GM12865 (cell line): ENCODE results near the gene APEX2.

ENCODE experiments used
- DNase-seq: peaks from one replicate; pipeline ENCODE4 v3.0.0; 2010; ENCODE audit warnings: low read depth
- H3K4me3 ChIP-seq: 2 replicates; pipeline ENCODE4 v1.5.1; 2011; ENCODE audit warnings: mild to moderate bottlenecking, low read depth, low read length, control low read depth
- TF ChIP-seq, protein P1 (sequence below): IDR thresholded peaks from 2 replicates; pipeline ENCODE4 v1.5.1; 2011; ENCODE audit warnings: low read length, control low read depth, low read depth, inconsistent platforms; ENCODE audit not compliant: insufficient read depth; ENCODE audit errors: missing control alignments

The APEX2 gene, protein sequence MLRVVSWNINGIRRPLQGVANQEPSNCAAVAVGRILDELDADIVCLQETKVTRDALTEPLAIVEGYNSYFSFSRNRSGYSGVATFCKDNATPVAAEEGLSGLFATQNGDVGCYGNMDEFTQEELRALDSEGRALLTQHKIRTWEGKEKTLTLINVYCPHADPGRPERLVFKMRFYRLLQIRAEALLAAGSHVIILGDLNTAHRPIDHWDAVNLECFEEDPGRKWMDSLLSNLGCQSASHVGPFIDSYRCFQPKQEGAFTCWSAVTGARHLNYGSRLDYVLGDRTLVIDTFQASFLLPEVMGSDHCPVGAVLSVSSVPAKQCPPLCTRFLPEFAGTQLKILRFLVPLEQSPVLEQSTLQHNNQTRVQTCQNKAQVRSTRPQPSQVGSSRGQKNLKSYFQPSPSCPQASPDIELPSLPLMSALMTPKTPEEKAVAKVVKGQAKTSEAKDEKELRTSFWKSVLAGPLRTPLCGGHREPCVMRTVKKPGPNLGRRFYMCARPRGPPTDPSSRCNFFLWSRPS

DNA sequence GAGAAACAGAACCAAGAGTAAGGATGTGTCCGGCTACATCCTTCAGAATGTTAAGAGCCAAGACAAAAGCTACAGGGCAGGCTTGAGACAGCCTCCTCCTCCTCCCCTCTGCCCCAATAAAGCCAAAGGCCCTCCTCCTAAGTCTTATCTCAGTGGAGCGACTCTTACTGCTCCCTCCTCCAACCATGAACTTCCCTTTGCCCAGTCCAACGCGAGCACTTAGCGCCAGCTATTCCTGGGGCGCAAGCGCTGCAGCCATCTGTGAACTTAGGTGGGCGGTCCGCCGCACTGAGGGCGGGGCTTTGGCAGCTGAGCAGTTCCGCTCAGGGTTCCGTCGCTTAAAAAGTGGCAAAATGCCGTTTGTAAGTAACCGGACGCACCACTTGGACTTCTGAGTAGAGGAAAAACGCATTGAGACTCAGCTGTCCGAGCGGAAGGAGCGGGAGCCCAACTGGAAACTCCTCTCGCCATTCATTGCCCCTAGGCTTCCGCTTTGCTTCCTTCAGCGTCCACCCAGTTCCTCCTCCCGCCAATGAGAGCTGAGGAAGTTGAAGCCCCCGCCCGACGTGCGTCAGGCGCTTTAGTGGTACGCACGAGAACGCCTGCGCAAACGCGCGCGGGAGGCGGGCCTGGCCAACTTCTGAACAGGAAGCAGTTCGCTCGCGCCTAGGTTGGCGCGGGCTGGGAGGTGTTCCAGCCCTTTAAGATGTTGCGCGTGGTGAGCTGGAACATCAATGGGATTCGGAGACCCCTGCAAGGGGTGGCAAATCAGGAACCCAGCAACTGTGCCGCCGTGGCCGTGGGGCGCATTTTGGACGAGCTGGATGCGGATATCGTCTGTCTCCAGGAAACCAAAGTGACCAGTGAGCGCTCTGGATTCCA, at the start of gene APEX2:
Gene APEX2, plus strand, starts transcription at position 647 of the 882 bp plus-strand sequence. Its CDS starts 60 bp downstream, at position 707.
- DNase-seq: peak; percentile 94
- TF ChIP-seq, protein P1, sequence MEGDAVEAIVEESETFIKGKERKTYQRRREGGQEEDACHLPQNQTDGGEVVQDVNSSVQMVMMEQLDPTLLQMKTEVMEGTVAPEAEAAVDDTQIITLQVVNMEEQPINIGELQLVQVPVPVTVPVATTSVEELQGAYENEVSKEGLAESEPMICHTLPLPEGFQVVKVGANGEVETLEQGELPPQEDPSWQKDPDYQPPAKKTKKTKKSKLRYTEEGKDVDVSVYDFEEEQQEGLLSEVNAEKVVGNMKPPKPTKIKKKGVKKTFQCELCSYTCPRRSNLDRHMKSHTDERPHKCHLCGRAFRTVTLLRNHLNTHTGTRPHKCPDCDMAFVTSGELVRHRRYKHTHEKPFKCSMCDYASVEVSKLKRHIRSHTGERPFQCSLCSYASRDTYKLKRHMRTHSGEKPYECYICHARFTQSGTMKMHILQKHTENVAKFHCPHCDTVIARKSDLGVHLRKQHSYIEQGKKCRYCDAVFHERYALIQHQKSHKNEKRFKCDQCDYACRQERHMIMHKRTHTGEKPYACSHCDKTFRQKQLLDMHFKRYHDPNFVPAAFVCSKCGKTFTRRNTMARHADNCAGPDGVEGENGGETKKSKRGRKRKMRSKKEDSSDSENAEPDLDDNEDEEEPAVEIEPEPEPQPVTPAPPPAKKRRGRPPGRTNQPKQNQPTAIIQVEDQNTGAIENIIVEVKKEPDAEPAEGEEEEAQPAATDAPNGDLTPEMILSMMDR: no peak
- peak within 1 kb of the TSS; percentile 68 for H3K4me3 ChIP-seq

DNA sequence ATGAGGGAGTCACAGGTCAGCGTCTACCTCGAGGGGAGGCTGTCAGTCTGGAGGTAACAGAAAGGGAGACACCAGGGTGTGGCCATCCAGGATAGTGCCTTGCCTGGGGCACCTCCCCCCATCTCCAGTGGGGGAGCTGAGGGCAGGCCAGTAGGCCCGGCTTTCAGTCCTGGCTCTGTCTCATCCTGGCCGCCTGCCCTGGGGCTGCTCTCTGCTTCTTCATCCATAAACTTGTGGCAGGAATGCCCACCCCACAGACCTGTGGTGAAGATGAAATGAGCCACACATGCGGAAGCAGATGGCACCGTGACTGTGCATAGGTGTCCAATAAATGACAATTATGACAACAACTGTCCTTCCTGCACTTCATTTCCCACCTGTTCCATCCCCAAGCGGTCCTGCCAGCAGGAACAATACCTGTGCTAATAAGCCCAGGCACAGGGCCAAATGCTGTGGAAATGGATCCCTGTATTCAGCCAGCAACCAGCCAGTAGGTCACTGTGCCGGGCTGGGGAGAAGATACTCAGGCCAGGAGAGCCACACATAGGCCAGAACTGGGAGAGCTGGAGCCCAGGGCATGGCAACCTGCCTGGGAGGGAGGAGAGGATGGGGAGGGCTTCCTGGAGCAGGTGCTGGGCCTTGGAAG, 49.3 kb upstream of the APEX2 start:
- H3K4me3 ChIP-seq: no peak overlapping the region
- TF ChIP-seq, protein P1: no peak
- DNase-seq: no peak

DNA sequence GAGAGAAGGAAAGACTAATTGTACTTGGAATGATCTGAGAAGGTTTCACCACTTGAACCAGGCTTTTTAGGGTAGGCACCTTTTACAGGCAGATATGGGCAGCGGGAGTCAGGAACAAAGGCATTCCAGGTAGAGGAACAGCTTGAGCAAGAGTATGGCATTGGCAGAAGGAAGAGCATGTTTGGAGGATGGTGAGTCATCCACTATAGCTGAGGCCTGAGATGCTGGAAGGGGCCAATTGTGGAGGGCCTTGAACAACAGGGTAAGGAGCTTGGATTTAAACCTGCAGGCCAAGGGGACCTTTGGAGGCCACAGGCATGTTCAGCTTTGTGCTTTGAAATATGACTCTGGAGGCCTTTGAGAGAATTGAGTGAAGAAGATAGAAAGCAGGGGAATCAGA, 38.4 kb upstream of the APEX2 start:
- TF ChIP-seq, protein P1: no peak
- no peak overlapping the region for H3K4me3 ChIP-seq
- DNase-seq: no peak

DNA sequence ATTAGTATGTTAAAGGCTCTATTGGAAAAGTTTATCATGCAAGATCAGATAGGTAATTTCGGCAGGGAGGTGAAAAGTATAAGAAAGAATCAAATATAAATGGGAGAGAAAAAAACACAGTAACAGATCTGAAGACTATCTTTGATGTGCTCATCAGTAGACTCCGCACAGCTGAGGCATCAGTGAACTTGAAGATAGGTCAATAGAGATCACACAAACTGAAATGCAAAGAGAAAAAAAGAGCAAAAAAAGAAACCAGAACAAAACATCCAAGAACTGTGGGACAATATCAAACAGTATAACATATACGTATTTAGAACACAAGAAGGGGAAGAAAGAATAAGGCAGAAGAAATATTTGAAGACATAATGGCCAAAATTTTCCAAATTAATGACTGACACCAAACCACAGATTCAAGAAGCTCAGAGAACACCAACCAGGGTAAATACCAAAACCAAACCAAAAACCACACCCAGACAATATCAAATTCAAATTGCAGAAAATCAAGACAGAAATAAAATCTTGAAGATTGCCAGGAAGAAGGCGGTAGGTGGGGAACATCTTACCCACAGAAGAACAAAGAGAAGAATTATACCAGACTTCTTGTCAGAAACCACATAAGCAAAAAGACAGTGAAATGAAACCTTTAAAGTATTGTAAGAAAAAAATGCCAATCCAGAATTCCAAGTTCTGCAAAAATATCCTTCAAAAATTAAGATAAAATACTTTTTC, 35.2 kb upstream of the APEX2 start:
- H3K4me3 ChIP-seq: no peak overlapping the region
- no peak for DNase-seq
- TF ChIP-seq, protein P1: no peak

DNA sequence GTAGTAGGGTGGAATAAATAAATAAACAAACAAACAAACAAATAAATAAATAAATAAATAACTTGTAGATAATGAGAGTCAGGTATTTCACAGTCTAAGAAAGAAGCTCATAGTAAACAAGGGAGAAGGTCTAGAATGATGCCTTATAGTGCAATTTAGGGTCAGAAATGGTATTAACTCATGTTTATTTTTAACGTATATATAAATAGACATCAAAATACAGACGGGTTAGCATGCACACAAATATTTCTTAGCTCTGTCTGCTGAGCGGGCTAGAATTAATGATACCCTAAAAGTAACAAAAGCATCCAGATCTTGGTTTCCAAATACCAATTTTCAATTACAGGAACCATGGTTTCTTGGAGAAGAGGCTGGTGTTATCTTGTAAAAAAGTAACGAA, 22.8 kb upstream of the APEX2 start:
- TF ChIP-seq, protein P1: no peak
- DNase-seq: no peak

DNA sequence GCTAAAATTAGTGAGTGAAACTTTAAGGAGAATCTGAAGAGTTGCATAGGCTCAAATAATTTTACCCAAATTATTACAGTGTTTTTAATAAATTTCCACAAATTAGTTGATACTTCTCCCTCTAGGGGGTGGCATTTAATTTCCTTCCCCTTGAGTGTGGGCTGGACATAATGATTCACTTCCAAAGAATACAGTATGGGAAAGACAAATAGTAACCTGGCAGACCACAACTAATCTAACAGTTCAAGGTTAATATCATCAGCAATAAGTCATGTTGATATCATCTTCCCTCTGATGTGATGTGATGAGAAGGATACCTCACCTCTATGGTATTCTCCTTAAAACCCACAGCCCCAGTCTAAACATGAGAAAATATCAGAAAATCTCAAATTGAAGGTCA, 21.7 kb upstream of the APEX2 start:
- TF ChIP-seq, protein P1: no peak
- no peak for DNase-seq
- H3K4me3 ChIP-seq: no peak overlapping the region

More for the DNA sequence above, 22.8 kb upstream of the APEX2 start:
- H3K4me3 ChIP-seq: no peak overlapping the region
